HEK293 (cell line): ENCODE measurements around the gene ACAD8.

Experiments
- CTCF ChIA-PET: fragments of 350-600 bp; formaldehyde crosslinking; extraction: SDS; loops from one replicate; lab custom pipeline; 2021; ENCODE audit warnings: antibody characterized with exemption; lab: Yijun Ruan, JAX
- POLR2A ChIA-PET: fragments of 300-600 bp; formaldehyde crosslinking; extraction: SDS; loops from one replicate; lab custom pipeline; 2020; ENCODE audit warnings: antibody characterized with exemption, inconsistent platforms; lab: Yijun Ruan, JAX
- H3K27ac ChIP-seq: fragments of 200-500 bp; sonication (Bioruptor generic); 2 replicates; pipeline ENCODE4 v1.5.1; 2014; ENCODE audit warnings: low read depth, low read length, control low read depth, inconsistent platforms; ENCODE audit errors: extremely low read depth
- H3K36me3 ChIP-seq, 2 experiments: fragments of 200-500 bp in 1 of 2; sonication (Bioruptor generic) in 1 of 2; 1 replicate in 1 of 2; 2 replicates in 1 of 2; pipeline ENCODE4 v1.5.1; 2014 to 2017; ENCODE audit warnings: inconsistent platforms in 2 of 2, low read length in 2 of 2; ENCODE audit not compliant: control insufficient read depth in 2 of 2, insufficient read depth in 1 of 2
- H3K4me1 ChIP-seq: fragments of 200-500 bp; sonication (Bioruptor generic); 2 replicates; pipeline ENCODE4 v1.5.1; 2014; ENCODE audit warnings: mild to moderate bottlenecking, low read length, inconsistent platforms; ENCODE audit not compliant: control insufficient read depth, insufficient read depth
- H3K4me3 ChIP-seq: 2 replicates; pipeline ENCODE4 v1.5.1; 2011; ENCODE audit warnings: low read depth, mild to moderate bottlenecking, control low read depth, low read length, moderate library complexity
- H3K9me3 ChIP-seq: fragments of 200-500 bp; sonication (Bioruptor generic); 2 replicates; pipeline ENCODE4 v1.5.1; 2014; ENCODE audit warnings: low read depth, low read length, inconsistent platforms; ENCODE audit not compliant: control insufficient read depth, insufficient read depth
- GLIS1 ChIP-seq: fragments of 450-650 bp; formaldehyde crosslinking; IDR thresholded peaks from 2 replicates; pipeline ENCODE4 v1.5.1; 2016; ENCODE audit warnings: missing biosample characterization, missing genetic modification characterization
- HOXD13 ChIP-seq: sonication (generic); formaldehyde crosslinking; IDR thresholded peaks from 2 replicates; pipeline ENCODE4 v1.8.0; 2022; ENCODE audit warnings: missing genetic modification reagents, borderline replicate concordance
- PRDM1 ChIP-seq: fragments of 450-650 bp; formaldehyde crosslinking; IDR thresholded peaks from 2 replicates; pipeline ENCODE4; 2016; ENCODE audit warnings: missing biosample characterization, missing genetic modification characterization
- ZBTB21 ChIP-seq: fragments of 450-650 bp; formaldehyde crosslinking; IDR thresholded peaks from 2 replicates; pipeline ENCODE4 v1.5.1; 2017; ENCODE audit warnings: missing biosample characterization, missing genetic modification characterization
- ZBTB48 ChIP-seq: fragments of 450-650 bp; formaldehyde crosslinking; IDR thresholded peaks from 2 replicates; pipeline ENCODE4 v1.5.1; 2016; ENCODE audit warnings: missing biosample characterization, missing genetic modification characterization
- ZBTB7A ChIP-seq: fragments of 450-650 bp; formaldehyde crosslinking; IDR thresholded peaks from 2 replicates; pipeline ENCODE4 v1.5.1; 2016; ENCODE audit warnings: low read depth, missing biosample characterization, missing genetic modification characterization
- ZNF140 ChIP-seq: fragments of 450-650 bp; formaldehyde crosslinking; IDR thresholded peaks from 2 replicates; pipeline ENCODE4 v1.5.1; 2016; ENCODE audit warnings: missing biosample characterization, missing genetic modification characterization
- ZNF341 ChIP-seq: fragments of 450-650 bp; formaldehyde crosslinking; IDR thresholded peaks from 2 replicates; pipeline ENCODE4; 2016; ENCODE audit warnings: low read depth, missing biosample characterization, missing genetic modification characterization
- ZNF416 ChIP-seq: fragments of 450-650 bp; formaldehyde crosslinking; IDR thresholded peaks from 2 replicates; pipeline ENCODE4 v1.5.1; 2016; ENCODE audit warnings: missing biosample characterization, missing genetic modification characterization
- ZNF549 ChIP-seq: fragments of 450-650 bp; IDR thresholded peaks from 2 replicates; pipeline ENCODE4 v1.5.1; 2018; ENCODE audit warnings: missing biosample characterization, missing genetic modification characterization, mild to moderate bottlenecking, inconsistent platforms, moderate library complexity
- ZNF585B ChIP-seq: fragments of 450-650 bp; formaldehyde crosslinking; IDR thresholded peaks from 2 replicates; pipeline ENCODE4 v1.5.1; 2016; ENCODE audit warnings: missing biosample characterization, missing genetic modification characterization
- ZNF664 ChIP-seq: fragments of 450-650 bp; formaldehyde crosslinking; IDR thresholded peaks from 2 replicates; pipeline ENCODE4 v1.5.1; 2016; ENCODE audit warnings: missing biosample characterization, missing genetic modification characterization
- ZNF707 ChIP-seq: fragments of 450-650 bp; formaldehyde crosslinking; IDR thresholded peaks from 2 replicates; pipeline ENCODE4 v1.5.1; 2016; ENCODE audit warnings: missing biosample characterization, missing genetic modification characterization
- ZNF791 ChIP-seq: fragments of 450-650 bp; formaldehyde crosslinking; IDR thresholded peaks from 2 replicates; pipeline ENCODE4 v1.5.1; 2016; ENCODE audit warnings: missing biosample characterization, missing genetic modification characterization
- ZSCAN23 ChIP-seq: fragments of 450-650 bp; formaldehyde crosslinking; IDR thresholded peaks from 2 replicates; pipeline ENCODE4 v1.5.1; 2016; ENCODE audit warnings: missing biosample characterization, missing genetic modification characterization
- TF ChIP-seq, protein P1 (sequence below): fragments of 450-650 bp; formaldehyde crosslinking; IDR thresholded peaks from 2 replicates; pipeline ENCODE4 v1.5.1; 2016; ENCODE audit warnings: missing biosample characterization, missing genetic modification characterization
- TF ChIP-seq, protein P2 (sequence below): fragments of 450-650 bp; formaldehyde crosslinking; IDR thresholded peaks from 2 replicates; pipeline ENCODE4 v1.5.1; 2016; ENCODE audit warnings: missing biosample characterization, missing genetic modification characterization
- TF ChIP-seq, protein P3 (sequence below): fragments of 450-650 bp; formaldehyde crosslinking; IDR thresholded peaks from 2 replicates; pipeline ENCODE4 v1.5.1; 2017; ENCODE audit warnings: missing biosample characterization, missing genetic modification characterization
- TF ChIP-seq, protein P4 (sequence below): fragments of 450-650 bp; formaldehyde crosslinking; IDR thresholded peaks from 2 replicates; pipeline ENCODE4 v1.5.1; 2016; ENCODE audit warnings: missing biosample characterization, missing genetic modification characterization, borderline replicate concordance

Gene ACAD8

DNA sequence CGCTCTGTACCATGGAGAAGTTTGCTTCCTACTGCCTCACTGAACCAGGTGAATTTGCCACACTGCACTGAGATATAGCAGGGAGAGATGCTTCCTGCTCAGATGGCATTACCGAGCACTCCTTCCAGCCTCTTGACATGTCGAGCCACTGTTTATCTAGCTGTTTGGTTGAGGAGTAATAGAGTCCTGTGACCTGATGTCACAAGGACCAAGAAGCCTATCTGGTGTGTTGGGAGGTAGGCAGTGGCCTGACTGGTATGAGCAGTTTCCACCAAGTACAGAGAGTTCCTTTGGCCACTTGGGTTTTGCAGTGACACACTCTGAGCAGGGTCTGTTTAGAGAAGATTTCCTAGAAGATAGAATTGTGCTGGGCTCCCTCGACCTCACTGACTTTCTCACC is 5.2 kb downstream of the ACAD8 start:
- CTCF ChIA-PET, result no interaction called here
- Histone ChIP-seq H3K4me3 (no peak overlapping the region), H3K9me3 (no peaks in the 10 kb centered on the region), H3K4me1 (no peaks in the 10 kb centered on the region), H3K36me3 (peaks cover 0 to 66% of the 10 kb centered on the region in 2 experiments; a peak in 1 of 3 replicates), H3K27ac (no peak overlapping the region)
- TF ChIP-seq PRDM1 (tag by site-specific recombination) (no peak), ZNF664 (tag by site-specific recombination) (no peak), ZBTB48 (no peak), ZNF416 (no peak), ZNF140 (tag by site-specific recombination) (no peak), ZNF707 (tag by site-specific recombination) (no peak), ZSCAN23 (tag by site-specific recombination) (no peak), ZNF549 (tag by site-specific recombination) (no peak), GLIS1 (tag by site-specific recombination) (no peak), ZNF585B (tag by site-specific recombination) (no peak), HOXD13 (CRISPR knock-in tag) (no peak), ZBTB7A (tag by site-specific recombination) (no peak), ZBTB21 (tag by site-specific recombination) (no peak)
- TF ChIP-seq, protein P1, sequence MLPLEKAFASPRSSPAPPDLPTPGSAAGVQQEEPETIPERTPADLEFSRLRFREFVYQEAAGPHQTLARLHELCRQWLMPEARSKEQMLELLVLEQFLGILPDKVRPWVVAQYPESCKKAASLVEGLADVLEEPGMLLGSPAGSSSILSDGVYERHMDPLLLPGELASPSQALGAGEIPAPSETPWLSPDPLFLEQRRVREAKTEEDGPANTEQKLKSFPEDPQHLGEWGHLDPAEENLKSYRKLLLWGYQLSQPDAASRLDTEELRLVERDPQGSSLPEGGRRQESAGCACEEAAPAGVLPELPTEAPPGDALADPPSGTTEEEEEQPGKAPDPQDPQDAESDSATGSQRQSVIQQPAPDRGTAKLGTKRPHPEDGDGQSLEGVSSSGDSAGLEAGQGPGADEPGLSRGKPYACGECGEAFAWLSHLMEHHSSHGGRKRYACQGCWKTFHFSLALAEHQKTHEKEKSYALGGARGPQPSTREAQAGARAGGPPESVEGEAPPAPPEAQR (tag by site-specific recombination), result no peak
- TF ChIP-seq, protein P2, sequence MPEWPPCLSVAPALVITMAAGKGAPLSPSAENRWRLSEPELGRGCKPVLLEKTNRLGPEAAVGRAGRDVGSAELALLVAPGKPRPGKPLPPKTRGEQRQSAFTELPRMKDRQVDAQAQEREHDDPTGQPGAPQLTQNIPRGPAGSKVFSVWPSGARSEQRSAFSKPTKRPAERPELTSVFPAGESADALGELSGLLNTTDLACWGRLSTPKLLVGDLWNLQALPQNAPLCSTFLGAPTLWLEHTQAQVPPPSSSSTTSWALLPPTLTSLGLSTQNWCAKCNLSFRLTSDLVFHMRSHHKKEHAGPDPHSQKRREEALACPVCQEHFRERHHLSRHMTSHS, result no peak
- TF ChIP-seq, protein P3, sequence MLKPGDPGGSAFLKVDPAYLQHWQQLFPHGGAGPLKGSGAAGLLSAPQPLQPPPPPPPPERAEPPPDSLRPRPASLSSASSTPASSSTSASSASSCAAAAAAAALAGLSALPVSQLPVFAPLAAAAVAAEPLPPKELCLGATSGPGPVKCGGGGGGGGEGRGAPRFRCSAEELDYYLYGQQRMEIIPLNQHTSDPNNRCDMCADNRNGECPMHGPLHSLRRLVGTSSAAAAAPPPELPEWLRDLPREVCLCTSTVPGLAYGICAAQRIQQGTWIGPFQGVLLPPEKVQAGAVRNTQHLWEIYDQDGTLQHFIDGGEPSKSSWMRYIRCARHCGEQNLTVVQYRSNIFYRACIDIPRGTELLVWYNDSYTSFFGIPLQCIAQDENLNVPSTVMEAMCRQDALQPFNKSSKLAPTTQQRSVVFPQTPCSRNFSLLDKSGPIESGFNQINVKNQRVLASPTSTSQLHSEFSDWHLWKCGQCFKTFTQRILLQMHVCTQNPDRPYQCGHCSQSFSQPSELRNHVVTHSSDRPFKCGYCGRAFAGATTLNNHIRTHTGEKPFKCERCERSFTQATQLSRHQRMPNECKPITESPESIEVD (tag by site-specific recombination), result no peak
- TF ChIP-seq, protein P4, sequence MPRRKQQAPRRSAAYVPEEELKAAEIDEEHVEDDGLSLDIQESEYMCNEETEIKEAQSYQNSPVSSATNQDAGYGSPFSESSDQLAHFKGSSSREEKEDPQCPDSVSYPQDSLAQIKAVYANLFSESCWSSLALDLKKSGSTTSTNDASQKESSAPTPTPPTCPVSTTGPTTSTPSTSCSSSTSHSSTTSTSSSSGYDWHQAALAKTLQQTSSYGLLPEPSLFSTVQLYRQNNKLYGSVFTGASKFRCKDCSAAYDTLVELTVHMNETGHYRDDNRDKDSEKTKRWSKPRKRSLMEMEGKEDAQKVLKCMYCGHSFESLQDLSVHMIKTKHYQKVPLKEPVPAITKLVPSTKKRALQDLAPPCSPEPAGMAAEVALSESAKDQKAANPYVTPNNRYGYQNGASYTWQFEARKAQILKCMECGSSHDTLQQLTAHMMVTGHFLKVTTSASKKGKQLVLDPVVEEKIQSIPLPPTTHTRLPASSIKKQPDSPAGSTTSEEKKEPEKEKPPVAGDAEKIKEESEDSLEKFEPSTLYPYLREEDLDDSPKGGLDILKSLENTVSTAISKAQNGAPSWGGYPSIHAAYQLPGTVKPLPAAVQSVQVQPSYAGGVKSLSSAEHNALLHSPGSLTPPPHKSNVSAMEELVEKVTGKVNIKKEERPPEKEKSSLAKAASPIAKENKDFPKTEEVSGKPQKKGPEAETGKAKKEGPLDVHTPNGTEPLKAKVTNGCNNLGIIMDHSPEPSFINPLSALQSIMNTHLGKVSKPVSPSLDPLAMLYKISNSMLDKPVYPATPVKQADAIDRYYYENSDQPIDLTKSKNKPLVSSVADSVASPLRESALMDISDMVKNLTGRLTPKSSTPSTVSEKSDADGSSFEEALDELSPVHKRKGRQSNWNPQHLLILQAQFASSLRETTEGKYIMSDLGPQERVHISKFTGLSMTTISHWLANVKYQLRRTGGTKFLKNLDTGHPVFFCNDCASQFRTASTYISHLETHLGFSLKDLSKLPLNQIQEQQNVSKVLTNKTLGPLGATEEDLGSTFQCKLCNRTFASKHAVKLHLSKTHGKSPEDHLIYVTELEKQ (tag by site-specific recombination), result no peak
- POLR2A ChIA-PET, result no interaction called here

DNA sequence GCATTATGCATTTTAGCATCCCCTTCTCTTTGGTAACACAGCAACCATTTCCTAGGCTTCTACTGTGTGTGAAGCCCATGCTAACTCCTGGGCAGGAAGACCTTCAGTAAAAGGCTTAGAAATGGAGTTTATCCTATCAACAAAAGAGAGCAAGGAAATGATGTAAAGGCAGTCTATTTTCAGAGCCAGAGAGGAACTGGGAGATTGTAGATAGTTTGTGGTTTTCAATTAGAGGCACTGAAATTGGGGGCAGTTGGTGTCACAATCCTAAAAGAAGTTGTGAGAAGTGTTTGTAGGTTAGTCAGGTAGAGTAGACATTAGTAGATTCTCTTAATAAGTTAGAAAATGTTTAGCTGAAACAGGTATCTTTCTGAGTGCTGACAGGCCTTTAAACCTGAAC is 7.1 kb downstream of the ACAD8 start:
- ChIA-PET CTCF (interaction anchor here (2.2 kb wide), 1 partner anchor 14 kb away, joined by 35 read pairs; the partner anchor contains the start of gene GLB1L3), POLR2A (no interaction called here)
- Histone ChIP-seq H3K9me3 (no peaks in the 10 kb centered on the region), H3K4me1 (no peaks in the 10 kb centered on the region), H3K4me3 (no peak overlapping the region), H3K27ac (no peak overlapping the region), H3K36me3 (peaks cover 0 to 73% of the 10 kb centered on the region in 2 experiments; a peak in 2 of 3 replicates)
- TF ChIP-seq ZNF341 (tag by site-specific recombination) (no peak), ZNF707 (tag by site-specific recombination) (no peak), ZNF791 (tag by site-specific recombination) (no peak)
